Left renal pelvis (tissue), 4 donors: ENCODE data around the gene UBR3. TPM values are rescaled to one million over a fixed set of nuclear protein-coding genes. Genes with fewer than 3 reads are reported as not detected.
"Not testable (repeated sequence)": the region's sequence is repeated elsewhere in the genome, so short reads cannot be mapped to it uniquely, and the experiment has no call there.

ENCODE experiments used
- DNase-seq, 4 donors: peaks; one replicate each; pipeline ENCODE4 v3.0.0-alpha.2; 2013; ENCODE audit warnings: low read depth in 4 of 4, low spot score in 3 of 4
- polyA plus RNA-seq, 4 donors: library from polyadenylated mRNA; unstranded; fragments of 120-200 nt; gene quantifications; one replicate each; pipeline ENCODE4 v1.2.1, GENCODE V29; 2013; ENCODE audit not compliant: insufficient read length in 4 of 4

The UBR3 gene
- polyA plus RNA-seq, 4 donors, result 39.4 to 44.2 (median 40.9) TPM

DNA sequence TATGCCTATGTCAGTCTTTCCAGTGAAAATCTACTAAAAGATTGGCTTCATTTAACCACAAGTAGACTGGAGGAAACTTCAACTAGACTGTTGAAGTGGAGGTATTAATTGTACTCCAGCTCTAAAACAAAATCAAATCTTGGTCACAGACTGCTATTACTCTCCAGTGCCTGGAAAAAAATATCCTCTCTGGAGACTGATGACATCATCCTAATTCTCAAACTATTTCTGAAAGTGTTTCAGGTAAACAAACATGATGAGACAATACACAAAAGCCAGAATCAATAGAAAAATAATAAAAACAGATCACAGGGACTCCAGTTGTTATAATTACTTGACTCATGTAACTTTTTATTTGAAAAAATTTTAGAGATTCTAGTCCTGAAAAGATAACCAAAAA lies 263.0 kb downstream of the UBR3 start:
- no peak for DNase-seq

DNA sequence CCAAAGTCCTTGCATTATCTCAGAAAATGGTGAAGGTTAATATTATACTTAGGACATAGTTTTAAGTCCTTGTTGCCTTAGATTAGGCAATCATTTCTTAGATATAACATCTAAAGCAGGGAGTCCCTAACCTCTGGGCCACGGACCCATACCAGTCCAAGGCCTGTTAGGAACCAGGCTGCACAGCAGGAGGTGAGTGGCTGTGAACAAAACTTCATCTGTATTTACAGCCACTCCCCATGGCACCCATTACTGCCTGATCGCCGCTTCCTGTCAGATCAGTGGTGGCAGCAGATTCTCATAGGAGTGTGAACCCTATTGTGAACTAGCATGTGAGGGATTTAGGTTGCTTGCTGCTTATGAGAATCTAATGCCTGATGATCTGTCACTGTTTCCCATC lies 264.2 kb downstream of the UBR3 start:
- no peak for DNase-seq

DNA sequence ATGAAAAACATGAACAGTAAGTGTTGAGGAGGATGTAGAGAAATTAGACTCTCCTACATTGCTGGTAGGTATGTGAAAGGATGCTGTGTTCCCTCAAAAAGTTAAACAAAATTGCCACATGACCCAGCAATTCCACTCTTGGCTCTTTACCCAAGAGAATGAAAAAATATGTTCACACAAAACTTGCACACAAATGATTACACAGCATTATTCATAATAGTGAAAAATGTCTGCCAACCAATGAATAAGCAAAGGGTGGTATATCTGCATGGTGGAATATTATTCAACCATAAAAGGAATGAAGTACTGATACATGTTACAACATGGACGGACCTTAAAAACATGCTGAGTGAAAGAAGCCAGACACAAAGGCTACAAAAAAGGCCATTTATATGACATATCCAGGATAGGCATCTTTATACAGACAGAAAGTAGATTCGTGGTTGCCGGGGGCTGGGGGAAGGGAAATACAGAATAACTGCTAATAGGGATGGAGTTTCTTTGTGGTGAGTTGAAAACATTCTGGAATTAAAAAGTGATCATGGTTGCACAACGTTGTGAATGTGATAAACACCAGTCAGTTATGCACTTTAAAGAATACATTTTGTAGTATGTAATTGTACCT lies 265.3 kb downstream of the UBR3 start:
- no peak for DNase-seq

DNA sequence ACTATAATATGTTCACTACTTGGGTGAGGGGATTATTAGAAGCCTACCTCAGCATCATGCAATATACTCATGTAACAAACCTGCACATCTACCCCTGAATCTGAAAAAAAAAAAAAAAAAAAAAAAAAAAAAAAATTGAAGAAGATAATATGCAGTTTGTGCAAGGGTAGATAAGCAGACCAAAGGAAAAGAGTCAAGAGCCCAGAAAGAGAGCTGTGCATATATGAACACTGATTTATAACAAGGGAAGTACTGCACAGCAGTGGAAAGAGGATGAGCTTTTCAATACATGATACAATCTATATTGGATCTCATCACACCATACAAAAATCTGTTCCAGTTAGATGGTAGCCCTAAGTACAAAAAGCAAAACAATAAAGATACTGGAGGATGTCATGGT lies 268.1 kb downstream of the UBR3 start:
- no peak for DNase-seq

- no peak for DNase-seq
Observed at GRCh38 chr2:170098626-170099312, 271.5 kb downstream of the UBR3 start.

DNA sequence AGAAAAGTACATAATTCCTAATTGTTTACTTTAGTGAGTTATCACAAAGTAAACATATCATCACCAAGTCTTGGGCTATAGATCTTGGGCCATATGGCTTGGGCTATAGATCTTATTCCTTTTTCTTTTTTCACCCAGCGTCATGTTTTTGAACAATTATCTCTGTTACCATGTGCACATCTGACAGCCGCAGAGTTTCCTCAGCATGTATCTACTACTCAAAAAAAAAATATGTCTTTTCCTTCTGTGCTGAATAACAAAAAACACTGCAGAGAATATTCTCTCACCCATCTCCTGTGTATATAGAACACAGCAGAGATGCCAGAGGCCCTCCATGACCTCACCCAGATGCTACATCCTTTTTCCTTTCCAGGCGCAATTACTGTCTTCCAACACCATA lies 274.5 kb downstream of the UBR3 start:
- no peak for DNase-seq

- no peak for DNase-seq
Observed at GRCh38 chr2:170106102-170106840, 279.0 kb downstream of the UBR3 start.

DNA sequence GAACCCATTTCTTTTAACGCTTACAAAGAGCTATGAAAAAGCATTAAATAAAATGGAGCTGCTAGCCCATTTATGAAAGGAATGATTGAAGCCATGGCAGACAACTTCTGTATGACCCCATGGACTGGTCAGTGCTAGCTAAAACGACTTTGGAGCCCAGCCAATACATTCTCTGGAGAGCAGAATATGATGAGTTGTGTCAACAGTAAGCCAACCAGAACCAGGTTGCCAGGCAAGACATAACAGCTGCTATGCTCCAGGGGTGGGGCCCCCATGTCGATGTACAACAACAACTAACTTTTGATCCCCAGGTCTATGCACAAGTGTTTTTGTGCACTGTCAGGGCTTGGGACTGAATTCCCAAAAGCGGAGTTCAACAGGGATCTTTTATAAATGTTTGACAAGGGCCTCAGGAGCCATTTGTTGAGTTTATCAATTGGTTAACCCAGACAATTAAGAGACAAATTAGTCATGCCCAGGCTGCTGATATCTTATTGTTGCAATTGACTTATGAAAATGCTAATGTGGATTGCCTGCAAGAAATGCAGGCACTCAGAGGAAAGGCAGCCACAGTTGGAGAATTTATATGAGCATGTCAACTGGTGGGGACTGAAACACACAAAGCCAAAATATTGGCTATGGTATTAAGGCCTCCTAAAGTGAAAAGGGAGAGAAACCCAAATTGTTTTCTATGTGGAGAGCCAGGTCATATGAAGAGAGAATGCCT lies 286.1 kb downstream of the UBR3 start:
- no peak for DNase-seq

GRCh38 chr2:170115501-170116229 lies 288.4 kb downstream of the UBR3 start:
- no peak for DNase-seq

- DNase-seq, result no peak
Observed at GRCh38 chr2:170118641-170119040, 291.4 kb downstream of the UBR3 start.

GRCh38 chr2:170119326-170119725 lies 292.1 kb downstream of the UBR3 start:
- not testable (repeated sequence) for DNase-seq

- no peak for DNase-seq
Observed at GRCh38 chr2:170121689-170122088, 294.4 kb downstream of the UBR3 start.

GRCh38 chr2:170122883-170123547 lies 295.8 kb downstream of the UBR3 start:
- DNase-seq, result no peak

DNA sequence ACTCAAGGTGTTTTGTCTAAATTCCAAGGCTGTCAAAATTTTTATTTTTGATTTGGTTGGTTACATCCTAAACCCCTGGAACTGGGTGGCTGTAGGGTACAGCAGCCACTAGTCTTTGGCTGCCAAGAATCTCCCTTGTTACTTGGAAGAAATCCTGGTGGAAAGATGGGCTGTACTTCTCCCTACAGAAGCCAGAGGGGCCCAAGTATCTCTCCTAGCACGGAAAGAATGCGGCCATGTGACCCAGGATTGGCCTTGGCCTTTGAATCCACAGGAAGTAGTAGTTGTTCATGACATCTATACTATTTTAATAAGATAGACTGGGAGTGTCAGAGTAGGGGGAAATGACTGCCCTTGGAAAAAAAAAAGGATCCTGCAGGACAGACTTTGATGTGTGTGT lies 296.3 kb downstream of the UBR3 start:
- DNase-seq, result no peak

GRCh38 chr2:170126138-170126728 lies 299.0 kb downstream of the UBR3 start:
- not testable (repeated sequence) for DNase-seq

Other genes starting within 250 kb of the UBR3 start
- gene PPIG, start 243.1 kb upstream of the UBR3 start, polyA plus RNA-seq, result 100 to 1,000 TPM in 1 of 4 donors, 10 to 100 TPM in 3; 71.3 to 108 (median 92.1) TPM
- 1 to 10 TPM in 3 of 4 donors, under 1 TPM in 1; 0.94 to 3.4 (median 2.5) TPM for gene CFAP210, start 133.0 kb upstream of the UBR3 start, polyA plus RNA-seq
- 10 to 100 TPM in 3 of 4 donors, 1 to 10 TPM in 1; 9.6 to 18.5 (median 13.2) TPM for gene PHOSPHO2, start 133.0 kb upstream of the UBR3 start, polyA plus RNA-seq
- 10 to 100 TPM; 20.0 to 39.2 (median 33.1) TPM for gene KLHL23, start 93.6 kb upstream of the UBR3 start, polyA plus RNA-seq
- gene SSB, start 28.6 kb upstream of the UBR3 start, polyA plus RNA-seq, result 100 to 1,000 TPM; 129 to 230 (median 191) TPM
- gene METTL5, start 2.5 kb upstream of the UBR3 start, polyA plus RNA-seq, result 10 to 100 TPM; 37.3 to 60.3 (median 46.5) TPM